ENCODE results near the gene CHMP6. TPM values are rescaled to one million over a fixed set of nuclear protein-coding genes. Genes with fewer than 3 reads are reported as not detected.

The CHMP6 gene
- total RNA-seq, 1 experiment from 2014 or later = 15.0 TPM

DNA sequence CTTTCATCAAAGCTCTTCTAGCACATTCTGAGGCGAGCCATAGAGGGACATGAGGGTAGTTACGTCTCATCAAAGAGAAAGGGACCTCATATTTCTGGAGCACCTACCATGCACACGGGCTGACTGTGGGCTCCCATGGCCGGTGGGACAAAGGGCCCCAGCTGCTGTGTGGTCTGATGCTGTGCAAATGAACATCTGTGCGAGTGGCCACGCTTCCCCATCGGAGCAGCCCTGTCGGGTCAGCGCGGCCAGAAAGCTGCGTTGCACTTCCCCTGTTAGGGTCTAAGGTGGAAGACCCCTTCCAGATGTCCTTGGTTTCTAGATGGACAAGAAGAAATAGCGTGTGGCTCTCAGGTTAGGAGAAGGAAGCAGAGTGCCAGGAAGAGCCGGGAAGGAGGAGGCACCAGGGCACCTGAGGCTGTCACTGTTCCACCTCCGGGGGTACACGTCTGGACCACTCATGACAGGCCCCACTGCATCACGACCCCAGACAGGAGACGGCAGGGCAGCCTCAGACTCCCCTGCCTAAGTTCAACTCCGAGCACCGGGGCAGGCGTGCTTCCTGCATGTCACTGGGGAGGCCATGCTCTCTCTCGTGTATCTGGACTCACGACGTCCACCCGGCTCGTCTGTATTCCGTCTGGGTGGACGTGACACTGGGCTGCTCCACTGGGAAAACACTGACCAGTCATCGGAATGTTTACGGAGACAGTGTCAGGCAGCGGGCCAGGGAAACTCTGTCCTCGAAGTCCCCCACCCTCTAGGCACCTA is 34.8 kb downstream of the CHMP6 start:
- peaks cover 3% of the 10 kb centered on the region; the same call in 1 of the 2 replicates for H3K27me3 Mint-ChIP-seq (ENCODE audit: low read depth)
- no peaks in the 10 kb centered on the region for H3K36me3 Mint-ChIP-seq
- peaks cover 6% of the 10 kb centered on the region for H3K9me3 Mint-ChIP-seq
- CTCF ChIA-PET = interaction anchor here (1.3 to 3.8 kb wide), 3 partner anchors 38 to 76 kb away, joined by 3 to 30 read pairs (median 6); no protein-coding TSS in a partner anchor
- POLR2A ChIA-PET = no interaction called here
- no peak overlapping the region for H3K4me3 Mint-ChIP-seq
- H3K27ac Mint-ChIP-seq = peak overlapping the region; percentile 57; the same call in 1 of the 2 replicates
- DNase-seq (ENCODE audit: low spot score) (no peak), ATAC-seq (no peak)
- TF ChIP-seq TCF7 (CRISPR knock-in tag; IDR thresholded peaks at IDR 0.05; ENCODE audit: low read depth) (no peak), TEAD4 (CRISPR knock-in tag; IDR thresholded peaks at IDR 0.05) (no peak), CREB1 (CRISPR knock-in tag; IDR thresholded peaks at IDR 0.05) (no peak), HMGA2 (CRISPR knock-in tag; IDR thresholded peaks at IDR 0.05) (no peak)
- peaks cover 5% of the 10 kb centered on the region for H3K4me1 Mint-ChIP-seq

DNA sequence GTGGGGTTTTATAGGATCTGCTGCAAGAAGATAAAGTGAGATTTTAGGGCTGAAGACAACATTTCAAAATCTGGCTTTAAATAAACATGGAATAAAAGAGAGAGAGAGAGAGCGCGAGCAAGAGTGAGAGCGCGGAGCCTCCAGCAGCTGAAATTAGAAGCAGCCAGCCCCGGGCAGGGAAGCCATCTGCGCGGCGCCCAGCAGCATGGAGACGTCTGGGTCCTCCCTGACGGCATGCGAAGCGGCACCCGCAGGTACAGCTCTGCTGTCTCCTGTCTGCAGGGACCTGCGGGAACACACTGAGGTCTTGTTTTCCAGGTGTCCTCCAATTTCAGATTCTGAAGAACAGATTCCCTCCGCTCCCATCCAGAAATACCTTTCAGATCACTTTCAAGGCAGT is 35.4 kb downstream of the CHMP6 start:
- peaks cover 5% of the 10 kb centered on the region for H3K4me1 Mint-ChIP-seq
- peaks cover 6% of the 10 kb centered on the region for H3K9me3 Mint-ChIP-seq
- DNase-seq (ENCODE audit: low spot score) = no peak
- ATAC-seq = no peak
- ChIA-PET POLR2A (no interaction called here), CTCF (no interaction called here)
- no peaks in the 10 kb centered on the region for H3K36me3 Mint-ChIP-seq
- H3K4me3 Mint-ChIP-seq = no peak overlapping the region
- TF ChIP-seq, protein P1, sequence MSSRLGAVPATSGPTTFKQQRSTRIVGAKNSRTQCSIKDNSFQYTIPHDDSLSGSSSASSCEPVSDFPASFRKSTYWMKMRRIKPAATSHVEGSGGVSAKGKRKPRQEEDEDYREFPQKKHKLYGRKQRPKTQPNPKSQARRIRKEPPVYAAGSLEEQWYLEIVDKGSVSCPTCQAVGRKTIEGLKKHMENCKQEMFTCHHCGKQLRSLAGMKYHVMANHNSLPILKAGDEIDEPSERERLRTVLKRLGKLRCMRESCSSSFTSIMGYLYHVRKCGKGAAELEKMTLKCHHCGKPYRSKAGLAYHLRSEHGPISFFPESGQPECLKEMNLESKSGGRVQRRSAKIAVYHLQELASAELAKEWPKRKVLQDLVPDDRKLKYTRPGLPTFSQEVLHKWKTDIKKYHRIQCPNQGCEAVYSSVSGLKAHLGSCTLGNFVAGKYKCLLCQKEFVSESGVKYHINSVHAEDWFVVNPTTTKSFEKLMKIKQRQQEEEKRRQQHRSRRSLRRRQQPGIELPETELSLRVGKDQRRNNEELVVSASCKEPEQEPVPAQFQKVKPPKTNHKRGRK (CRISPR knock-in tag; IDR thresholded peaks at IDR 0.05; ENCODE audit: borderline replicate concordance) = no peak
- TF ChIP-seq, protein P2, sequence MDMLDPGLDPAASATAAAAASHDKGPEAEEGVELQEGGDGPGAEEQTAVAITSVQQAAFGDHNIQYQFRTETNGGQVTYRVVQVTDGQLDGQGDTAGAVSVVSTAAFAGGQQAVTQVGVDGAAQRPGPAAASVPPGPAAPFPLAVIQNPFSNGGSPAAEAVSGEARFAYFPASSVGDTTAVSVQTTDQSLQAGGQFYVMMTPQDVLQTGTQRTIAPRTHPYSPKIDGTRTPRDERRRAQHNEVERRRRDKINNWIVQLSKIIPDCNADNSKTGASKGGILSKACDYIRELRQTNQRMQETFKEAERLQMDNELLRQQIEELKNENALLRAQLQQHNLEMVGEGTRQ (CRISPR knock-in tag; IDR thresholded peaks at IDR 0.05) = no peak
- TF ChIP-seq, protein P3, sequence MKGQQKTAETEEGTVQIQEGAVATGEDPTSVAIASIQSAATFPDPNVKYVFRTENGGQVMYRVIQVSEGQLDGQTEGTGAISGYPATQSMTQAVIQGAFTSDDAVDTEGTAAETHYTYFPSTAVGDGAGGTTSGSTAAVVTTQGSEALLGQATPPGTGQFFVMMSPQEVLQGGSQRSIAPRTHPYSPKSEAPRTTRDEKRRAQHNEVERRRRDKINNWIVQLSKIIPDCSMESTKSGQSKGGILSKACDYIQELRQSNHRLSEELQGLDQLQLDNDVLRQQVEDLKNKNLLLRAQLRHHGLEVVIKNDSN (CRISPR knock-in tag; IDR thresholded peaks at IDR 0.05) = no peak
- TF ChIP-seq, protein P4, sequence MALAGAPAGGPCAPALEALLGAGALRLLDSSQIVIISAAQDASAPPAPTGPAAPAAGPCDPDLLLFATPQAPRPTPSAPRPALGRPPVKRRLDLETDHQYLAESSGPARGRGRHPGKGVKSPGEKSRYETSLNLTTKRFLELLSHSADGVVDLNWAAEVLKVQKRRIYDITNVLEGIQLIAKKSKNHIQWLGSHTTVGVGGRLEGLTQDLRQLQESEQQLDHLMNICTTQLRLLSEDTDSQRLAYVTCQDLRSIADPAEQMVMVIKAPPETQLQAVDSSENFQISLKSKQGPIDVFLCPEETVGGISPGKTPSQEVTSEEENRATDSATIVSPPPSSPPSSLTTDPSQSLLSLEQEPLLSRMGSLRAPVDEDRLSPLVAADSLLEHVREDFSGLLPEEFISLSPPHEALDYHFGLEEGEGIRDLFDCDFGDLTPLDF (CRISPR knock-in tag; IDR thresholded peaks at IDR 0.05) = no peak
- no peak for TF ChIP-seq ZNF317 (CRISPR knock-in tag; IDR thresholded peaks at IDR 0.05; ENCODE audit: borderline replicate concordance, low read depth)
- TF ChIP-seq ETV6 (CRISPR knock-in tag; IDR thresholded peaks at IDR 0.05) = no peak
- TF ChIP-seq GABPB1 (CRISPR knock-in tag; IDR thresholded peaks at IDR 0.05) = no peak
- no peak for TF ChIP-seq EMX1 (CRISPR knock-in tag; IDR thresholded peaks at IDR 0.05)
- no peak for TF ChIP-seq ZNF263 (CRISPR knock-in tag; IDR thresholded peaks at IDR 0.05; ENCODE audit: low read depth)
- no peak for TF ChIP-seq TEAD1 (CRISPR knock-in tag; IDR thresholded peaks at IDR 0.05)
- H3K27ac Mint-ChIP-seq = peak overlapping the region; percentile 57; the same call in 1 of the 2 replicates
- H3K27me3 Mint-ChIP-seq (ENCODE audit: low read depth) = peaks cover 3% of the 10 kb centered on the region; the same call in 1 of the 2 replicates

DNA sequence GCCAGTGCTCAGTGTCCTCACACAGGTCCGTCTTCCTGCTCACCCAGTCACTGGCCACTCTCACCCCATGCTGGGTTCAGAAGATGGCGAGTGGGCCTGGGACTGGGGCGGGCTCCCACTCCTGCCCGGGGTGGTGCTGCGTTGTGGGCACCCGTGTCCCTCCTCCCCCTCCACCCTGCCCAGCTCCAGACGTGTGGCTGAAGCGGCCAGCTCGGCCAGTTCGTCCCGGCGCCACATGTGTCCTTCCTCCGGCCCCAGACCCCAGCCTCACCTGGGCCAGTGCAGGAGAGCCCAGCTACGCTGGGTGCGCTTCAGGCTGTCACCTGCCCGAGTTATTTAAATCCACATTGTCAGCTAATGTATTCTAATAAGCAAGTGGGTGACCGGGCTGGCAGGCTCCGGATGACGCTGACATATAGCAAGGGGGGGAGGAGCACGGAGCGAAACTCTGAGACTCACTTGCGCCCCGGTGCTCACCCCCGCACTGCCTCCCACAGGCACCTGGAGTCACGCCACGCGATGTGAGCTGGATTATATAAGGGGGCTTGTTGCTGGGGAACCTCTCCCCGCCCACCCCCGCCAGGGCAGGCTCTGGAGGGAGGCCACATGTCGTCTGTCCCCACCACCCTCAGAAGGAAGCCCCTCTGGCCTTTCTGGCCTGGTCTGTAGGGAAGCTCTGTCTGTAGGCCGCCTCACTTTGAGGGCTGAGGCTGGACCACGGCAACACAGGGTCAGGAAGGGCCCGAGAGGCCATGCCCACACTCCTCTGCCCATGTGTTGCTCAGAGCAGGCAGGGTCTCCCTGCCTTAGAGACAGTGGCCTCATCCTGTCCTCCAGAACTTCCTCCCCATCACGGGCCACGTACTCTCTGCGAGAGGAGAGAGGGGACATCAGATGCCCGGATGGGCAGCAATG is 36.2 kb downstream of the CHMP6 start:
- Mint-ChIP-seq H3K9me3 (peaks cover 6% of the 10 kb centered on the region), H3K36me3 (no peaks in the 10 kb centered on the region), H3K4me3 (no peak overlapping the region), H3K4me1 (peaks cover 5% of the 10 kb centered on the region), H3K27me3 (ENCODE audit: low read depth) (peaks cover 3% of the 10 kb centered on the region; the same call in 1 of the 2 replicates), H3K27ac (no peak overlapping the region)
- POLR2A ChIA-PET = interaction anchor here (0.6 kb wide), 1 partner anchor 30 kb away, joined by 5 read pairs; no protein-coding TSS in a partner anchor
- DNase-seq (ENCODE audit: low spot score) (no peak), ATAC-seq (no peak)
- CTCF ChIA-PET = interaction anchor here (0.6 to 1.3 kb wide), 3 partner anchors 74 to 128 kb away, joined by 3 to 4 read pairs (median 3); no protein-coding TSS in a partner anchor
- TF ChIP-seq TEAD4 (CRISPR knock-in tag; IDR thresholded peaks at IDR 0.05) = no peak
- TF ChIP-seq, protein P5, sequence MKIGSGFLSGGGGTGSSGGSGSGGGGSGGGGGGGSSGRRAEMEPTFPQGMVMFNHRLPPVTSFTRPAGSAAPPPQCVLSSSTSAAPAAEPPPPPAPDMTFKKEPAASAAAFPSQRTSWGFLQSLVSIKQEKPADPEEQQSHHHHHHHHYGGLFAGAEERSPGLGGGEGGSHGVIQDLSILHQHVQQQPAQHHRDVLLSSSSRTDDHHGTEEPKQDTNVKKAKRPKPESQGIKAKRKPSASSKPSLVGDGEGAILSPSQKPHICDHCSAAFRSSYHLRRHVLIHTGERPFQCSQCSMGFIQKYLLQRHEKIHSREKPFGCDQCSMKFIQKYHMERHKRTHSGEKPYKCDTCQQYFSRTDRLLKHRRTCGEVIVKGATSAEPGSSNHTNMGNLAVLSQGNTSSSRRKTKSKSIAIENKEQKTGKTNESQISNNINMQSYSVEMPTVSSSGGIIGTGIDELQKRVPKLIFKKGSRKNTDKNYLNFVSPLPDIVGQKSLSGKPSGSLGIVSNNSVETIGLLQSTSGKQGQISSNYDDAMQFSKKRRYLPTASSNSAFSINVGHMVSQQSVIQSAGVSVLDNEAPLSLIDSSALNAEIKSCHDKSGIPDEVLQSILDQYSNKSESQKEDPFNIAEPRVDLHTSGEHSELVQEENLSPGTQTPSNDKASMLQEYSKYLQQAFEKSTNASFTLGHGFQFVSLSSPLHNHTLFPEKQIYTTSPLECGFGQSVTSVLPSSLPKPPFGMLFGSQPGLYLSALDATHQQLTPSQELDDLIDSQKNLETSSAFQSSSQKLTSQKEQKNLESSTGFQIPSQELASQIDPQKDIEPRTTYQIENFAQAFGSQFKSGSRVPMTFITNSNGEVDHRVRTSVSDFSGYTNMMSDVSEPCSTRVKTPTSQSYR (CRISPR knock-in tag; IDR thresholded peaks at IDR 0.05) = no peak
- TF ChIP-seq ZNF416 (CRISPR knock-in tag; IDR thresholded peaks at IDR 0.05) = no peak
- no peak for TF ChIP-seq ZNF219 (CRISPR knock-in tag; IDR thresholded peaks at IDR 0.05; ENCODE audit: borderline replicate concordance)
- no peak for TF ChIP-seq FOXK1 (CRISPR knock-in tag; IDR thresholded peaks at IDR 0.05)
- no peak for TF ChIP-seq NFATC4 (CRISPR knock-in tag; IDR thresholded peaks at IDR 0.05)
- TF ChIP-seq, protein P6, sequence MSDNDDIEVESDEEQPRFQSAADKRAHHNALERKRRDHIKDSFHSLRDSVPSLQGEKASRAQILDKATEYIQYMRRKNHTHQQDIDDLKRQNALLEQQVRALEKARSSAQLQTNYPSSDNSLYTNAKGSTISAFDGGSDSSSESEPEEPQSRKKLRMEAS (CRISPR knock-in tag; IDR thresholded peaks at IDR 0.05) = no peak
- TF ChIP-seq IRF2 (CRISPR knock-in tag; IDR thresholded peaks at IDR 0.05; ENCODE audit: borderline replicate concordance, low read depth) = no peak

Data from WTC11 (cell line).